HG03066 (cell line): ENCODE data around the gene NMT1.
A peak's percentile ranks its signal among the peaks of the same experiment; 100 is the strongest.
"Not testable (repeated sequence)": the region's sequence is repeated elsewhere in the genome, so short reads cannot be mapped to it uniquely, and the experiment has no call there.

ENCODE experiments used
- ATAC-seq: cut with Tn5 transposase; IDR thresholded peaks from one replicate; pipeline ENCODE4 v1.9.1; 2021; ENCODE audit warnings: low read depth; ENCODE audit not compliant: unreplicated experiment

The NMT1 gene

GRCh38 chr17:45035848-45036247 lies 25.3 kb upstream of the NMT1 start:
- no peak for ATAC-seq

- no peak for ATAC-seq
Measured at GRCh38 chr17:45036691-45037090, 24.4 kb upstream of the NMT1 start.

GRCh38 chr17:45038728-45039634 lies 22.1 kb upstream of the NMT1 start:
- ATAC-seq: no peak

GRCh38 chr17:45040459-45040858 lies 20.7 kb upstream of the NMT1 start:
- no peak for ATAC-seq

GRCh38 chr17:45042346-45043120 lies 18.6 kb upstream of the NMT1 start:
- no peak for ATAC-seq

- no peak for ATAC-seq
Measured at GRCh38 chr17:45043813-45044540, 17.1 kb upstream of the NMT1 start.

GRCh38 chr17:45046537-45047125 lies 14.5 kb upstream of the NMT1 start:
- ATAC-seq: no peak

- ATAC-seq: no peak
Measured at GRCh38 chr17:45048795-45049563, 12.1 kb upstream of the NMT1 start.

- ATAC-seq: no peak
Measured at GRCh38 chr17:45050481-45051059, 10.5 kb upstream of the NMT1 start.

- peak; percentile 77 for ATAC-seq
Measured at GRCh38 chr17:45051060-45051719, 9.9 kb upstream of the NMT1 start, which contains the start of gene DCAKD. DCAKD (minus strand) TSS chr17:45051632; CDS start chr17:45034885, 16,747 bp downstream.

- not testable (repeated sequence) for ATAC-seq
Measured at GRCh38 chr17:45051720-45052051, 9.4 kb upstream of the NMT1 start.

- no peak for ATAC-seq
Measured at GRCh38 chr17:45052052-45052772, 8.9 kb upstream of the NMT1 start.

- no peak for ATAC-seq
Measured at GRCh38 chr17:45060382-45060796, 728 bp upstream of the NMT1 start.

- no peak for ATAC-seq
Measured at GRCh38 chr17:45061606-45062205, 589 bp downstream of the NMT1 start.

- no peak for ATAC-seq
Measured at GRCh38 chr17:45063198-45063597, 2.1 kb downstream of the NMT1 start.

- ATAC-seq: no peak
Measured at GRCh38 chr17:45067637-45068036, 6.5 kb downstream of the NMT1 start.

- ATAC-seq: no peak
Measured at GRCh38 chr17:45070001-45070400, 8.9 kb downstream of the NMT1 start.

- ATAC-seq: no peak
Measured at GRCh38 chr17:45070809-45071208, 9.7 kb downstream of the NMT1 start.
